ENCODE measurements around the gene ARHGEF4.

Gene ARHGEF4

DNA sequence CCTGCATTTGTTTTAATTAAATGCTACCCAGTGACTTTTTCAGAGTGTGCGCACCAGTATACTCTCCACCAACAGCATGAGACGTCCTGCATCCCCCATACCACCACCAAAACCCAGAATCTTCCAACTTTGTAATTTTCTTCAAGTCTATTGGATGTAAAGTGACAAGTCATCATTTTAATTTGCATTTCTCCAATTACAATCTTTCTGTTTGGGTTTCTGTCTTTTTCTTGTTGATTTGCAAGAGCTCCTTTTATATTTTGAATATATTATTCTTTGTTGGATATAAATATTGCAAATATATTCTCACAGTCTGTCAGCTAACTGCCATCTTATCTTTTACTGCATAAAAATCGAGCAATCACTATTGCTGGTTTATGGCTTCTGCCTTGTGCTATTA is 160.0 kb downstream of the ARHGEF4 start:
- H3K9me3 ChIP-seq (ENCODE audit: low read depth, low read length), result no peaks in the 10 kb centered on the region
- H3K27ac ChIP-seq, result no peak overlapping the region
- DNase-seq (ENCODE audit: low read depth, low spot score), result no peak
- H3K4me3 ChIP-seq, result no peak overlapping the region
- no peak overlapping the region for H3K9ac ChIP-seq (ENCODE audit: insufficient read length)
- H3K36me3 ChIP-seq (ENCODE audit: insufficient read depth, low read length), result no peaks in the 10 kb centered on the region
- TF ChIP-seq POLR2AphosphoS5 (IDR thresholded peaks at IDR 0.05; ENCODE audit: borderline replicate concordance, low read depth, low read length), result no peak
- no peak for TF ChIP-seq EZH2 (IDR thresholded peaks at IDR 0.05)
- no peak for TF ChIP-seq FOXP2 (optimal IDR thresholded peaks at IDR 0.05; ENCODE audit: control extremely low read depth, extremely low read length, insufficient read depth)

DNA sequence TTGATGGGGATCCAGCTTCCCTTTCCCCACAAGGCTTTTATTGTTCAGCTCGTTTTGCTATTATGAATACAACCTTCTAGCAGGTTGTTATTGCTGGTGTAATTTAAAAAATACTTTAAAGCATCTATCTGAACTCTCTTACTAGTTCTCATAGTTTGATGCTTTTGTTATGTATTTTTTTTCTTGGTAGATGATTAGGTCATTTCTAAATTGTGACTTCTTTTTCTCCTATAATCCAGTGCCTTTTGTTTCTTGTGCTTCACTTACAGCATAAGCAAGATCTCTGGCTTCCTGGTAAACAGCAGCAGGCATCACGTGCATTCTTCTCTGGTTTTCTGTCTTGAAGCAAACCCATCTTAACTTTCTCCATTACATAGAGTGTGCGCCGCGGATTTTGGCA is 160.5 kb downstream of the ARHGEF4 start:
- Histone ChIP-seq H3K9ac (ENCODE audit: insufficient read length) (no peak overlapping the region), H3K36me3 (ENCODE audit: insufficient read depth, low read length) (no peaks in the 10 kb centered on the region), H3K4me3 (no peak overlapping the region), H3K9me3 (ENCODE audit: low read depth, low read length) (no peaks in the 10 kb centered on the region), H3K27ac (no peak overlapping the region)
- TF ChIP-seq POLR2AphosphoS5 (IDR thresholded peaks at IDR 0.05; ENCODE audit: borderline replicate concordance, low read depth, low read length) (no peak), FOXP2 (optimal IDR thresholded peaks at IDR 0.05; ENCODE audit: control extremely low read depth, extremely low read length, insufficient read depth) (no peak), EZH2 (IDR thresholded peaks at IDR 0.05) (no peak)
- no peak for DNase-seq (ENCODE audit: low read depth, low spot score)

DNA sequence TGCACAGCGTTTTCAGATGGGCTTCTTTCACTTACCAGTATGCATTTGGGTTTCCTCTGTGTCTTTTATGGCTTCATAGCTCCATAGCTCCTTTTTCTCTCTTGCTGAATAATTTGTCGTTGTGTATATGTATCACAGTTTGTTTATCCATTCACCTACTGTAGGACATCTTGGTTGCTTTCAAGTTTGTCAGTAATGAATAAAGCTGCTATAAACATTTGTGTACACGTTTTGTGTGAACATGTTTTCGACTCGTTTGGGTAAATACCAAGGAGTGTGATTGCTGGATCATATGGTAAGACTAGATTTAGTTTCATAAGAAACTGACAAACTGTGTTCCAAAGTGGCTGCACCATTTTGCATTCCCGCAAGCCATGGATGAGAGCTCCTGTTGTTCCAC is 161.8 kb downstream of the ARHGEF4 start:
- Histone ChIP-seq H3K4me3 (no peak overlapping the region), H3K9me3 (ENCODE audit: low read depth, low read length) (no peaks in the 10 kb centered on the region), H3K9ac (ENCODE audit: insufficient read length) (no peak overlapping the region), H3K27ac (no peak overlapping the region), H3K36me3 (ENCODE audit: insufficient read depth, low read length) (no peaks in the 10 kb centered on the region)
- DNase-seq (ENCODE audit: low read depth, low spot score), result no peak
- TF ChIP-seq FOXP2 (optimal IDR thresholded peaks at IDR 0.05; ENCODE audit: control extremely low read depth, extremely low read length, insufficient read depth) (no peak), POLR2AphosphoS5 (IDR thresholded peaks at IDR 0.05; ENCODE audit: borderline replicate concordance, low read depth, low read length) (no peak), EZH2 (IDR thresholded peaks at IDR 0.05) (no peak)

DNA sequence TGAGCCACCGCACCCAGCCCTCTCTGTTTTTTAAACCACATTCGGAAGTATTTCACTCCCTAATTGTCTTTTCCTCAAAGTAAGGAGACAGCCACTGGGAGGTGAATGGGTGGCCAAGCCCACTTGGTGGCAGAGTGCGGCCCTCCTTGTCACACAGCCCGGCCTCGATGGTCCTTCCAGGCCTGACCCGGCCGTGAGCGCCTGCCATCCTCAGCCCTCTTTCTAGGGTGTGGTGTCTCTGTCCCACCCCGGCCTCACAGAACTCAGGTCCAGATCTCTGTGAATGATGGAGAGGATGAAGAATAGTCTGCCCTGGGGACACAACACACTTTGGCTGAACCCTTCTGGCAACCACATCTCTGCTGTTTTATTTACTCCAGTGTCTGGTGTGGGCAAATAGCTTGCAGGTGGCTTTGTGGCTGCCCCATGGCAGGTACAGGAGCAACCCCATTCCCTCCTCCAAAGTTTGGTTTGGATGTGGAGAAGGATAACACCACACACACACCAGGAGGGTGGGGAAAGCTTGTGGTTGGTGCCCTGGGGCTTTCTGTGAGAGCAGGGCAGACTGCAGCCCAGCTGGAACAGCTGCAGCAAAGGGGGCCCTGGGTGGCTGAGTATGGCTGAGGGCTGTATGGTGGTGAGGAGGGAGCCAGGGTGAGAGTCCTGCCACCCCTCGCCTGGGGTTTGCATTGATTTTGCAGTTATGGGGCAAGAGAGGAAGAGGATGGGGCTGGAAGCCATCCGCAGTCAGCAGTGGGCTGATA is 167.9 kb downstream of the ARHGEF4 start:
- H3K27ac ChIP-seq, result no peak overlapping the region
- no peak for DNase-seq (ENCODE audit: low read depth, low spot score)
- no peak overlapping the region for H3K9ac ChIP-seq (ENCODE audit: insufficient read length)
- H3K4me3 ChIP-seq, result no peak overlapping the region
- no peaks in the 10 kb centered on the region for H3K9me3 ChIP-seq (ENCODE audit: low read depth, low read length)
- no peak for TF ChIP-seq POLR2AphosphoS5 (IDR thresholded peaks at IDR 0.05; ENCODE audit: borderline replicate concordance, low read depth, low read length)
- no peak for TF ChIP-seq FOXP2 (optimal IDR thresholded peaks at IDR 0.05; ENCODE audit: control extremely low read depth, extremely low read length, insufficient read depth)
- H3K36me3 ChIP-seq (ENCODE audit: insufficient read depth, low read length), result no peaks in the 10 kb centered on the region

DNA sequence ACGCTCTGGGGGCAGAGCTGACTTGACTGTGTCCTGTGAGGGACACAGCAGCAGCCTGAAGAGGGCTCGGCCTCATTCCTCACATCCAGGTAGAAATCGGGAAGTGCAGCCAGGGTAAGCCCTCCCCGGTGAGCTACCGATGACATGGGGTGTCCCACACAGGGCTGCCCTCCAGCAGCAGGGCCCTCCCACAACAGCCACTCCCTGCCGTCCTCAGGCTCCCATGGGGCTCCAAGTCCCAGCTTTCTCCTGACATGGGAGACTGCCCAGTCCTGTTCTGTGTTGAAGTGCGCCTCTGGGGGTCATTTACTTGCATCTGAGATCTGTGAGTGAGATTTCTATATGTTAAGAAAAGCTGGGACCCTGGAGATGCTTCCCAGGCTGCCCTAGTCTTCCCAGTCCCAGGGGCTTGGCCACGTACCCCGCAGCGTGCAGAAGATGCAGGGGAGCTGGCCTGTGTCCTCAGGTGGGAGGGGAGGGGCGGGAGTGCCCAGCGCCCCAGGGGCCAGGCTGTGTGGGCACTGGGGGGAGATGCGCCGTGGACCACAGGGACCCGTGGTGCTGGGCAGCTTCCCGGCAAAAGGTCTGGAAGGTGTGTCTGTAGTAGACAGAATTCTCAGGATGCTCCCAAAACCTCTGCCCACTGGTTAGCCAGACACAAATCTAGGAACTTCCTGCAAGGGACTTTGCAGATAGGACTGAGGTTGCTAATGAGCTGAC is 168.7 kb downstream of the ARHGEF4 start:
- DNase-seq (ENCODE audit: low read depth, low spot score), result no peak
- H3K36me3 ChIP-seq (ENCODE audit: insufficient read depth, low read length), result no peaks in the 10 kb centered on the region
- no peaks in the 10 kb centered on the region for H3K9me3 ChIP-seq (ENCODE audit: low read depth, low read length)
- H3K4me3 ChIP-seq, result no peak overlapping the region
- H3K27ac ChIP-seq, result no peak overlapping the region
- TF ChIP-seq EZH2 (IDR thresholded peaks at IDR 0.05) (no peak), FOXP2 (optimal IDR thresholded peaks at IDR 0.05; ENCODE audit: control extremely low read depth, extremely low read length, insufficient read depth) (no peak), POLR2AphosphoS5 (IDR thresholded peaks at IDR 0.05; ENCODE audit: borderline replicate concordance, low read depth, low read length) (no peak)
- no peak overlapping the region for H3K9ac ChIP-seq (ENCODE audit: insufficient read length)

DNA sequence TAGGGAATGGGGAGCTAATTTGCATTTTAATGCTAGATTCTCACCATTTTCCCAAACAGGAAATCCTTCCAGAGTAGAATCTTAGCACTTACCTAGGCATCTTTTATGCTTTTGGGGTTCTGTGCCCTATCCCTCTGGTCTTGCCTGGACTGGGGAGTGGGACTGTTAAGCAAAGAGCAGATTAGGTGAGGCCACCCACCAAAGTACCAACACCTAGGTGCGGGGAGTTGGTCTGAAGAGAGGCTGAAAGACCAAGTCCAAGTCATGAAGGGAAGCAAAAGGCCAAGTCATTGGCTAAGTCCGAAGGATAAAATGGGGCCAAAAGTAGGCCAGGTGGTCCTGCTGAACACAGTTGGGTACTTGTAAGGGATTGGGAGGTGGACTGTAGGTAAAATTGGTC is 169.8 kb downstream of the ARHGEF4 start:
- Histone ChIP-seq H3K27ac (no peak overlapping the region), H3K36me3 (ENCODE audit: insufficient read depth, low read length) (no peaks in the 10 kb centered on the region), H3K9ac (ENCODE audit: insufficient read length) (no peak overlapping the region), H3K4me3 (no peak overlapping the region), H3K9me3 (ENCODE audit: low read depth, low read length) (no peaks in the 10 kb centered on the region)
- no peak for DNase-seq (ENCODE audit: low read depth, low spot score)
- TF ChIP-seq POLR2AphosphoS5 (IDR thresholded peaks at IDR 0.05; ENCODE audit: borderline replicate concordance, low read depth, low read length) (no peak), FOXP2 (optimal IDR thresholded peaks at IDR 0.05; ENCODE audit: control extremely low read depth, extremely low read length, insufficient read depth) (no peak), EZH2 (IDR thresholded peaks at IDR 0.05) (no peak)

DNA sequence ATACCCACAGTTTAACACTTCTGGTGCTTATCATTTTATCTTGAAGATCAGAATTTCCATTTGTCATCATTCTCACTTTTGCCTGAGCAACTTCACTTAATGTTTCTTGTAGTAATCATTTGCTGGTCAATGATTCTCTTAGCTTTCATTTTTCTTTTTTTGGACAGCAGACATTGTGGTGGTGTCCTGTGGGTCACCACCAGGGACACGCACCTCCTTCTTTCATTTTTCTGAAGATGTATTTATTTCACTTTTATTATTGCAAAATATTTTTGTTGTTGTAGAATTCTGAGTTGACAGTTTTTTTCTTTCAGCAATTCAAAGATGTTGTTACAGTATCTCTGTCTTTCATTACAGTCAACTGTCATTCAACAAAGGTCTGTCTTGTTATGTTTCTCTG is 172.3 kb downstream of the ARHGEF4 start:
- no peak overlapping the region for H3K4me3 ChIP-seq
- H3K36me3 ChIP-seq (ENCODE audit: insufficient read depth, low read length), result no peaks in the 10 kb centered on the region
- no peak overlapping the region for H3K9ac ChIP-seq (ENCODE audit: insufficient read length)
- no peak overlapping the region for H3K27ac ChIP-seq
- TF ChIP-seq EZH2 (IDR thresholded peaks at IDR 0.05) (no peak), POLR2AphosphoS5 (IDR thresholded peaks at IDR 0.05; ENCODE audit: borderline replicate concordance, low read depth, low read length) (no peak), FOXP2 (optimal IDR thresholded peaks at IDR 0.05; ENCODE audit: control extremely low read depth, extremely low read length, insufficient read depth) (no peak)
- no peaks in the 10 kb centered on the region for H3K9me3 ChIP-seq (ENCODE audit: low read depth, low read length)
- no peak for DNase-seq (ENCODE audit: low read depth, low spot score)

DNA sequence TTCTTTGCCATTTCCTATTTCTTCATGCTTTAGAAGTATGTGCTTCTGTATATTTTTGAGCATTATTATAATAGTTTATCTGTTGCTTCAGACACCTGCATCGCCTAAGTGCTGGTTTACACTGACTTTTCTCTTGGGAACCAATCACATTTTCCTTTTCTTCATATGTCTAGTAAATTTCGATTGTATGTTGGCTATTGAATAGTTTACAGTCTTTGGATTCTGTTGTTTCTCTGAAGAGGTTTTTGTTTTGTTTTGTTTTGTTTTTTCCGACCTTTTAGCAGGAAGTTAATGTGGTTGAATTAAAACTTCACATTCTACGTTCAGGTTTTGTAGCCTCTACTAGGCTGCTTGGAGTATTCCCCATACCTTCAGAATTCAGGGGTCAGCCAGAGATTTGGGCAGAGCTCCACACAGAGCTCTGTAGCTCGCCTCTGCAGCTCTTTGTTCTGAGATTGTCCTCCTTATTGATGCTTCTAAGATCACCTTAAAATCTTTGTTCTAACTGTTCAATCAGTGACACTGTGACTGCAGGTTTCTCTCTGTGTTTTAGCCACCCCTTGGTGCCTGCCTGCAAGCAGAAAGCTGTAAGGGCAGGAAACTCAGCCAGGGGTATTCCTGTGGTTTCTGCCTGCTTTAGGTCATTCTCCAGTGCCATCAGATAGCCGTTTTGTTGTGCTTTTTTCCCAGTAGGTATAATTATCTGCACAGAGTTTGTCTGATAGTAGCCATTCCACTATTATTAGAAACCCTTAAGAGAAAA is 173.2 kb downstream of the ARHGEF4 start:
- TF ChIP-seq FOXP2 (optimal IDR thresholded peaks at IDR 0.05; ENCODE audit: control extremely low read depth, extremely low read length, insufficient read depth) (no peak), POLR2AphosphoS5 (IDR thresholded peaks at IDR 0.05; ENCODE audit: borderline replicate concordance, low read depth, low read length) (no peak), EZH2 (IDR thresholded peaks at IDR 0.05) (no peak)
- H3K27ac ChIP-seq, result no peak overlapping the region
- H3K4me3 ChIP-seq, result no peak overlapping the region
- H3K9me3 ChIP-seq (ENCODE audit: low read depth, low read length), result no peaks in the 10 kb centered on the region
- no peaks in the 10 kb centered on the region for H3K36me3 ChIP-seq (ENCODE audit: insufficient read depth, low read length)
- no peak for DNase-seq (ENCODE audit: low read depth, low spot score)
- H3K9ac ChIP-seq (ENCODE audit: insufficient read length), result no peak overlapping the region

All from SK-N-MC (cell line).